GM23338 (cell line): ENCODE data around the gene WNT9A. TPM values are rescaled to one million over a fixed set of nuclear protein-coding genes. Genes with fewer than 3 reads are reported as not detected.
A peak's percentile ranks its signal among the peaks of the same experiment; 100 is the strongest.

Experiments
- ATAC-seq: fragments of 200-7000 bp; cut with Tn5 transposase; 3 replicates; pipeline ENCODE4 v1.9.1; 2020
- DNase-seq: peaks from one replicate; pipeline ENCODE4 v3.0.0-alpha.2; 2015; ENCODE audit warnings: low spot score
- H2AFZ ChIP-seq: fragments of 200-600 bp; sonication (generic); 2 replicates; pipeline ENCODE4 v1.8.0; 2016; ENCODE audit warnings: antibody characterized with exemption, mild to moderate bottlenecking, moderate library complexity
- H3F3A ChIP-seq: fragments of 200-600 bp; sonication (generic); replicated peaks from 2 replicates; pipeline ENCODE4 v1.8.0; 2017; ENCODE audit warnings: antibody characterized with exemption, mixed run types, low read depth
- H3K27ac ChIP-seq: fragments of 200-600 bp; sonication (generic); 2 replicates; pipeline ENCODE4 v1.6.1; 2016; ENCODE audit warnings: low read depth
- H3K27me3 ChIP-seq: fragments of 200-600 bp; sonication (generic); 2 replicates; pipeline ENCODE4 v1.8.0; 2016; ENCODE audit warnings: mild to moderate bottlenecking, mixed run types, moderate library complexity; ENCODE audit not compliant: insufficient read depth
- H3K36me3 ChIP-seq: fragments of 200-600 bp; sonication (generic); 2 replicates; pipeline ENCODE4 v1.8.0; 2016; ENCODE audit warnings: mild to moderate bottlenecking; ENCODE audit not compliant: insufficient read depth
- H3K4me1 ChIP-seq: fragments of 200-600 bp; sonication (generic); 2 replicates; pipeline ENCODE4 v1.8.0; 2016; ENCODE audit warnings: mild to moderate bottlenecking, moderate library complexity; ENCODE audit not compliant: insufficient read depth
- H3K4me2 ChIP-seq: fragments of 200-600 bp; sonication (generic); 2 replicates; pipeline ENCODE4 v1.7.1; 2017; ENCODE audit warnings: mixed run types
- H3K4me3 ChIP-seq: fragments of 200-600 bp; sonication (generic); 2 replicates; pipeline ENCODE4 v1.6.1; 2016; ENCODE audit warnings: mixed run types
- H3K79me2 ChIP-seq: fragments of 200-600 bp; sonication (generic); replicated peaks from 2 replicates; pipeline ENCODE4 v1.8.0; 2017; ENCODE audit warnings: mild to moderate bottlenecking; ENCODE audit not compliant: insufficient read depth
- H3K9me2 ChIP-seq: fragments of 200-600 bp; sonication (generic); 2 replicates; pipeline ENCODE4 v1.8.0; 2017; ENCODE audit not compliant: insufficient read depth
- H4K20me1 ChIP-seq: fragments of 200-600 bp; sonication (generic); replicated peaks from 2 replicates; pipeline ENCODE4 v1.8.0; 2017; ENCODE audit warnings: mild to moderate bottlenecking; ENCODE audit not compliant: insufficient read depth
- H3K27ac Mint-ChIP-seq: 2 replicates; pipeline ENCODE4 v1.8.0; 2020; ENCODE audit warnings: inconsistent platforms, mild to moderate bottlenecking, moderate library complexity, mixed read lengths
- H3K27me3 Mint-ChIP-seq: 3 replicates; pipeline ENCODE4 v1.8.0; 2022; ENCODE audit warnings: low read depth, mild to moderate bottlenecking, moderate library complexity, mixed read lengths, inconsistent platforms; ENCODE audit not compliant: insufficient read depth, poor library complexity
- H3K36me3 Mint-ChIP-seq: 3 replicates; pipeline ENCODE4 v1.8.0; 2021; ENCODE audit warnings: low read depth, mild to moderate bottlenecking, inconsistent platforms, moderate library complexity, mixed read lengths
- H3K4me1 Mint-ChIP-seq: 3 replicates; pipeline ENCODE4 v1.8.0; 2020; ENCODE audit warnings: mild to moderate bottlenecking, inconsistent platforms, mixed read lengths
- H3K4me3 Mint-ChIP-seq: 3 replicates; pipeline ENCODE4 v1.8.0; 2021; ENCODE audit warnings: moderate library complexity, mild to moderate bottlenecking, inconsistent platforms, mixed read lengths
- H3K9me3 Mint-ChIP-seq: 3 replicates; pipeline ENCODE4 v1.8.0; 2020; ENCODE audit warnings: moderate library complexity, mild to moderate bottlenecking, inconsistent platforms, mixed read lengths
- EZH2phosphoT487 ChIP-seq: fragments of 200-600 bp; sonication (generic); IDR thresholded peaks from one replicate; pipeline ENCODE4 v1.8.1; 2018; ENCODE audit warnings: antibody characterized with exemption; ENCODE audit not compliant: unreplicated experiment
- JUNB ChIP-seq: IDR thresholded peaks from one replicate; pipeline ENCODE4 v1.6.1; 2016; ENCODE audit warnings: antibody characterized with exemption; ENCODE audit not compliant: unreplicated experiment
- NANOG ChIP-seq: IDR thresholded peaks from 2 replicates; pipeline ENCODE4 v1.6.1; 2016; ENCODE audit warnings: antibody characterized with exemption, borderline replicate concordance
- POLR2AphosphoS5 ChIP-seq: IDR thresholded peaks from 2 replicates; pipeline ENCODE4 v1.6.1; 2016; ENCODE audit warnings: antibody characterized with exemption, low read depth
- ZNF114 ChIP-seq: fragments of 250-450 bp; sonication (Bioruptor Pico); IDR thresholded peaks from 2 replicates; pipeline ENCODE4 v1.5.0; 2020; ENCODE audit warnings: mild to moderate bottlenecking, moderate library complexity
- polyA plus RNA-seq: library from polyadenylated mRNA; unstranded; fragments of >200 nt; fragmentation: Nextera tagmentation; extraction: Ambion mirVana; gene quantifications from 2 replicates; pipeline ENCODE4 v1.2.1, GENCODE V29; 2016
- total RNA-seq: library from RNA; depleted of rRNA; stranded (reverse); fragments of >200 nt; shearing (Covaris generic); gene quantifications from 2 replicates; pipeline ENCODE4 v1.2.3, GENCODE V29; 2014
- TF ChIP-seq, protein P1 (sequence below), 2 experiments: fragments of 200-600 bp in 1 of 2; sonication (generic) in 1 of 2; conservative IDR thresholded peaks; 2 replicates each; pipeline versions ENCODE4 v1.5.1 to v1.6.1; 2016 to 2017; ENCODE audit warnings: antibody characterized with exemption in 2 of 2, low read depth in 2 of 2, mild to moderate bottlenecking in 2 of 2, moderate library complexity in 1 of 2
- TF ChIP-seq, protein P2 (sequence below): fragments of 250-450 bp; sonication (Bioruptor Pico); IDR thresholded peaks from 2 replicates; pipeline ENCODE4 v1.5.0; 2020; ENCODE audit warnings: mild to moderate bottlenecking, moderate library complexity
- TF ChIP-seq, protein P3 (sequence below): IDR thresholded peaks from one replicate; pipeline ENCODE4 v1.6.1; 2018; ENCODE audit warnings: antibody characterized with exemption; ENCODE audit not compliant: unreplicated experiment

Gene WNT9A
- total and polyA plus RNA-seq, 2 experiments from 2014 or later: 0.06 to 2.0 TPM

DNA sequence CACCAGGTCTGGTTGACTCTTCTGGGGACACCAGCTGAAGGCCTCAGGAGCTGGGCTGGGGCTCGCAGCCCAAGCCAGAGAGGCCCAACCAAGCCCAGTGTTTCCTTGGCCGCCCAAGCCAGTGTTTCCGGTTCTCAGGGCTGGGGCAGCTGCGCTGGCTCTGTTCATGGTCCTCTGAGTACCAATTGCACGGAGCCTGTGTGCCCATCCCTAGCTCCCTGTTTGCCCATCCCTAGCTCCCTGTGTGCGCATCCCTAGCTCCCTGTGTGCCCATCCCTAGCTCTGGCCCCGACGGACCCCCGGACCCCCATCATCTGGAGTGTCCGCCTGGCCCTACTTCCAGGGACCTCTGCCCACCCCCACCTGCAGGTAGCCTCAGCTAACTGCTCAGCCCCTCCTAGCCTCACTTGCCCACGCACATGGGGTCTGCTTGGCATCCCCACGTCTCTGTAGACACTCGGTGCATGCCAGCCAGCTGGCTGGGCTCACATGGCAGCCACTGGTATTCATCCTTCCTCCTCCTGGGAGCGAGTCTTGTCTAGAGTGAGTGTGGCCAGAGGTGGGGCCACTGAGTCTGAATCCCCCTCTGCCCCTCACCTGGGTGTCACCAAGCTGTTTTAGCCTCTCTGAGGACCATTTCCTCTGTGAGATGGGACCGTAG is 64.0 kb downstream of the WNT9A start:
- H3K9me3 Mint-ChIP-seq: no peaks in the 10 kb centered on the region
- Histone ChIP-seq H3K4me3 (no peak overlapping the region), H3K4me1 (peaks cover 6% of the 10 kb centered on the region; the same call in 1 of the 2 replicates), H3K79me2 (no peaks in the 10 kb centered on the region), H3K4me2 (no peak overlapping the region), H3K9me2 (no peaks in the 10 kb centered on the region), H4K20me1 (no peaks in the 10 kb centered on the region), H3K27me3 (no peaks in the 10 kb centered on the region), H3K27ac (no peak overlapping the region), H3F3A (no peaks in the 10 kb centered on the region), H3K36me3 (no peaks in the 10 kb centered on the region), H2AFZ (no peak overlapping the region)
- ATAC-seq (no peak), DNase-seq (no peak)
- no peak overlapping the region for H3K4me3 Mint-ChIP-seq
- peaks cover 10% of the 10 kb centered on the region for H3K27me3 Mint-ChIP-seq
- H3K36me3 Mint-ChIP-seq: peaks cover 2% of the 10 kb centered on the region; the same call in 1 of the 3 replicates
- H3K4me1 Mint-ChIP-seq: peaks cover 8% of the 10 kb centered on the region
- H3K27ac Mint-ChIP-seq: no peak overlapping the region
- no peak for TF ChIP-seq NANOG
- TF ChIP-seq, protein P1, sequence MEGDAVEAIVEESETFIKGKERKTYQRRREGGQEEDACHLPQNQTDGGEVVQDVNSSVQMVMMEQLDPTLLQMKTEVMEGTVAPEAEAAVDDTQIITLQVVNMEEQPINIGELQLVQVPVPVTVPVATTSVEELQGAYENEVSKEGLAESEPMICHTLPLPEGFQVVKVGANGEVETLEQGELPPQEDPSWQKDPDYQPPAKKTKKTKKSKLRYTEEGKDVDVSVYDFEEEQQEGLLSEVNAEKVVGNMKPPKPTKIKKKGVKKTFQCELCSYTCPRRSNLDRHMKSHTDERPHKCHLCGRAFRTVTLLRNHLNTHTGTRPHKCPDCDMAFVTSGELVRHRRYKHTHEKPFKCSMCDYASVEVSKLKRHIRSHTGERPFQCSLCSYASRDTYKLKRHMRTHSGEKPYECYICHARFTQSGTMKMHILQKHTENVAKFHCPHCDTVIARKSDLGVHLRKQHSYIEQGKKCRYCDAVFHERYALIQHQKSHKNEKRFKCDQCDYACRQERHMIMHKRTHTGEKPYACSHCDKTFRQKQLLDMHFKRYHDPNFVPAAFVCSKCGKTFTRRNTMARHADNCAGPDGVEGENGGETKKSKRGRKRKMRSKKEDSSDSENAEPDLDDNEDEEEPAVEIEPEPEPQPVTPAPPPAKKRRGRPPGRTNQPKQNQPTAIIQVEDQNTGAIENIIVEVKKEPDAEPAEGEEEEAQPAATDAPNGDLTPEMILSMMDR (conservative IDR thresholded peaks at IDR 0.05; ENCODE audit: low read depth in 2 of 2): 0 out of 4 replicates have a peak, but pooled peaks of 1 of the 2 experiments have one; percentile 4

DNA sequence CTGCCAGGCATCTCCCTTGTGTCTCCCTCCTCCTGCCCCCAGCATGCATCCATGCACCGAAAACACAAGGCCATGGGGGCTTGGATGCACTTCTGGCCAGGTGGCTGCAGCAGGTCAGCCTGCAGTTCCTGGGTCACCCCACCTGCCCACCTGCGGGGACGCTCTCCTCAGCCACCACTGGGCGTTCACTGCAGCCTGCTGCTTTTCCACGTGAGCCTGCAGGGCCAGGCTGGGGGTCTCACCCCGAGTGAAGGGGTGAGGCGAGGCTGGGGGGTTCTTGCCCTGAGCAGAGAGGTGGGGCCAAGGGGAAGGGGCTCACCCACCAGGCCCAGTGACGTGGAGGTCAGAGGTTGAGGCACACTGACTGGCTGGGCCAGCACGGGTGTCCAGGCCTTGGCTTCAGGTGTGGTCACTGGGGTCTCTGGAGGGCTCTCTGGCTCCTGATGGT is 64.6 kb downstream of the WNT9A start:
- H4K20me1 ChIP-seq: no peaks in the 10 kb centered on the region
- Mint-ChIP-seq H3K9me3 (no peaks in the 10 kb centered on the region), H3K27me3 (peaks cover 10% of the 10 kb centered on the region), H3K36me3 (peaks cover 2% of the 10 kb centered on the region; the same call in 1 of the 3 replicates), H3K4me3 (no peak overlapping the region), H3K27ac (no peak overlapping the region), H3K4me1 (peaks cover 8% of the 10 kb centered on the region)
- DNase-seq (no peak), ATAC-seq (no peak)
- no peaks in the 10 kb centered on the region for H3K9me2 ChIP-seq
- no peak overlapping the region for H3K4me3 ChIP-seq
- no peak overlapping the region for H3K27ac ChIP-seq
- no peak overlapping the region for H3K4me2 ChIP-seq
- H3K79me2 ChIP-seq: no peaks in the 10 kb centered on the region
- H2AFZ ChIP-seq: no peak overlapping the region
- no peaks in the 10 kb centered on the region for H3K36me3 ChIP-seq
- H3F3A ChIP-seq: no peaks in the 10 kb centered on the region
- H3K4me1 ChIP-seq: peaks cover 3% of the 10 kb centered on the region; the same call in 1 of the 2 replicates
- H3K27me3 ChIP-seq: no peaks in the 10 kb centered on the region
- TF ChIP-seq JUNB: no peak
- TF ChIP-seq, protein P2, sequence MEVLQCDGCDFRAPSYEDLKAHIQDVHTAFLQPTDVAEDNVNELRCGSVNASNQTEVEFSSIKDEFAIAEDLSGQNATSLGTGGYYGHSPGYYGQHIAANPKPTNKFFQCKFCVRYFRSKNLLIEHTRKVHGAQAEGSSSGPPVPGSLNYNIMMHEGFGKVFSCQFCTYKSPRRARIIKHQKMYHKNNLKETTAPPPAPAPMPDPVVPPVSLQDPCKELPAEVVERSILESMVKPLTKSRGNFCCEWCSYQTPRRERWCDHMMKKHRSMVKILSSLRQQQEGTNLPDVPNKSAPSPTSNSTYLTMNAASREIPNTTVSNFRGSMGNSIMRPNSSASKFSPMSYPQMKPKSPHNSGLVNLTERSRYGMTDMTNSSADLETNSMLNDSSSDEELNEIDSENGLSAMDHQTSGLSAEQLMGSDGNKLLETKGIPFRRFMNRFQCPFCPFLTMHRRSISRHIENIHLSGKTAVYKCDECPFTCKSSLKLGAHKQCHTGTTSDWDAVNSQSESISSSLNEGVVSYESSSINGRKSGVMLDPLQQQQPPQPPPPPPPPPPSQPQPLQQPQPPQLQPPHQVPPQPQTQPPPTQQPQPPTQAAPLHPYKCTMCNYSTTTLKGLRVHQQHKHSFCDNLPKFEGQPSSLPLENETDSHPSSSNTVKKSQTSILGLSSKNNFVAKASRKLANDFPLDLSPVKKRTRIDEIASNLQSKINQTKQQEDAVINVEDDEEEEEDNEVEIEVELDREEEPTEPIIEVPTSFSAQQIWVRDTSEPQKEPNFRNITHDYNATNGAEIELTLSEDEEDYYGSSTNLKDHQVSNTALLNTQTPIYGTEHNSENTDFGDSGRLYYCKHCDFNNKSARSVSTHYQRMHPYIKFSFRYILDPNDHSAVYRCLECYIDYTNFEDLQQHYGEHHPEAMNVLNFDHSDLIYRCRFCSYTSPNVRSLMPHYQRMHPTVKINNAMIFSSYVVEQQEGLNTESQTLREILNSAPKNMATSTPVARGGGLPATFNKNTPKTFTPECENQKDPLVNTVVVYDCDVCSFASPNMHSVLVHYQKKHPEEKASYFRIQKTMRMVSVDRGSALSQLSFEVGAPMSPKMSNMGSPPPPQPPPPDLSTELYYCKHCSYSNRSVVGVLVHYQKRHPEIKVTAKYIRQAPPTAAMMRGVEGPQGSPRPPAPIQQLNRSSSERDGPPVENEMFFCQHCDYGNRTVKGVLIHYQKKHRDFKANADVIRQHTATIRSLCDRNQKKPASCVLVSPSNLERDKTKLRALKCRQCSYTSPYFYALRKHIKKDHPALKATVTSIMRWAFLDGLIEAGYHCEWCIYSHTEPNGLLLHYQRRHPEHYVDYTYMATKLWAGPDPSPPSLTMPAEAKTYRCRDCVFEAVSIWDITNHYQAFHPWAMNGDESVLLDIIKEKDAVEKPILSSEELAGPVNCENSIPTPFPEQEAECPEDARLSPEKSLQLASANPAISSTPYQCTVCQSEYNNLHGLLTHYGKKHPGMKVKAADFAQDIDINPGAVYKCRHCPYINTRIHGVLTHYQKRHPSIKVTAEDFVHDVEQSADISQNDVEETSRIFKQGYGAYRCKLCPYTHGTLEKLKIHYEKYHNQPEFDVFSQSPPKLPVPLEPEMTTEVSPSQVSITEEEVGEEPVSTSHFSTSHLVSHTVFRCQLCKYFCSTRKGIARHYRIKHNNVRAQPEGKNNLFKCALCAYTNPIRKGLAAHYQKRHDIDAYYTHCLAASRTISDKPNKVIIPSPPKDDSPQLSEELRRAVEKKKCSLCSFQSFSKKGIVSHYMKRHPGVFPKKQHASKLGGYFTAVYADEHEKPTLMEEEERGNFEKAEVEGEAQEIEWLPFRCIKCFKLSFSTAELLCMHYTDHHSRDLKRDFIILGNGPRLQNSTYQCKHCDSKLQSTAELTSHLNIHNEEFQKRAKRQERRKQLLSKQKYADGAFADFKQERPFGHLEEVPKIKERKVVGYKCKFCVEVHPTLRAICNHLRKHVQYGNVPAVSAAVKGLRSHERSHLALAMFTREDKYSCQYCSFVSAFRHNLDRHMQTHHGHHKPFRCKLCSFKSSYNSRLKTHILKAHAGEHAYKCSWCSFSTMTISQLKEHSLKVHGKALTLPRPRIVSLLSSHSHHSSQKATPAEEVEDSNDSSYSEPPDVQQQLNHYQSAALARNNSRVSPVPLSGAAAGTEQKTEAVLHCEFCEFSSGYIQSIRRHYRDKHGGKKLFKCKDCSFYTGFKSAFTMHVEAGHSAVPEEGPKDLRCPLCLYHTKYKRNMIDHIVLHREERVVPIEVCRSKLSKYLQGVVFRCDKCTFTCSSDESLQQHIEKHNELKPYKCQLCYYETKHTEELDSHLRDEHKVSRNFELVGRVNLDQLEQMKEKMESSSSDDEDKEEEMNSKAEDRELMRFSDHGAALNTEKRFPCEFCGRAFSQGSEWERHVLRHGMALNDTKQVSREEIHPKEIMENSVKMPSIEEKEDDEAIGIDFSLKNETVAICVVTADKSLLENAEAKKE (CRISPR knock-in tag): no peak
- TF ChIP-seq, protein P3, sequence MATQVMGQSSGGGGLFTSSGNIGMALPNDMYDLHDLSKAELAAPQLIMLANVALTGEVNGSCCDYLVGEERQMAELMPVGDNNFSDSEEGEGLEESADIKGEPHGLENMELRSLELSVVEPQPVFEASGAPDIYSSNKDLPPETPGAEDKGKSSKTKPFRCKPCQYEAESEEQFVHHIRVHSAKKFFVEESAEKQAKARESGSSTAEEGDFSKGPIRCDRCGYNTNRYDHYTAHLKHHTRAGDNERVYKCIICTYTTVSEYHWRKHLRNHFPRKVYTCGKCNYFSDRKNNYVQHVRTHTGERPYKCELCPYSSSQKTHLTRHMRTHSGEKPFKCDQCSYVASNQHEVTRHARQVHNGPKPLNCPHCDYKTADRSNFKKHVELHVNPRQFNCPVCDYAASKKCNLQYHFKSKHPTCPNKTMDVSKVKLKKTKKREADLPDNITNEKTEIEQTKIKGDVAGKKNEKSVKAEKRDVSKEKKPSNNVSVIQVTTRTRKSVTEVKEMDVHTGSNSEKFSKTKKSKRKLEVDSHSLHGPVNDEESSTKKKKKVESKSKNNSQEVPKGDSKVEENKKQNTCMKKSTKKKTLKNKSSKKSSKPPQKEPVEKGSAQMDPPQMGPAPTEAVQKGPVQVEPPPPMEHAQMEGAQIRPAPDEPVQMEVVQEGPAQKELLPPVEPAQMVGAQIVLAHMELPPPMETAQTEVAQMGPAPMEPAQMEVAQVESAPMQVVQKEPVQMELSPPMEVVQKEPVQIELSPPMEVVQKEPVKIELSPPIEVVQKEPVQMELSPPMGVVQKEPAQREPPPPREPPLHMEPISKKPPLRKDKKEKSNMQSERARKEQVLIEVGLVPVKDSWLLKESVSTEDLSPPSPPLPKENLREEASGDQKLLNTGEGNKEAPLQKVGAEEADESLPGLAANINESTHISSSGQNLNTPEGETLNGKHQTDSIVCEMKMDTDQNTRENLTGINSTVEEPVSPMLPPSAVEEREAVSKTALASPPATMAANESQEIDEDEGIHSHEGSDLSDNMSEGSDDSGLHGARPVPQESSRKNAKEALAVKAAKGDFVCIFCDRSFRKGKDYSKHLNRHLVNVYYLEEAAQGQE: no peak
- TF ChIP-seq EZH2phosphoT487: no peak
- TF ChIP-seq NANOG: no peak
- TF ChIP-seq ZNF114 (CRISPR knock-in tag): no peak
- TF ChIP-seq POLR2AphosphoS5: no peak
